A549 (cell line): ENCODE results near the gene RAI14. TPM values are rescaled to one million over a fixed set of nuclear protein-coding genes. Genes with fewer than 3 reads are reported as not detected.

Experiments
- ATAC-seq, 2 experiments: fragments of 200-7000 bp in 1 of 2; fragments of >200 bp in 1 of 2; cut with Nextera tagmentation in 1 of 2; cut with Tn5 transposase in 1 of 2; 3 replicates each; pipeline versions ENCODE4 v1.8.0 to v1.9.1; 2018 to 2020; ENCODE audit warnings: mild to moderate bottlenecking in 1 of 2, moderate library complexity in 1 of 2
- CTCF ChIA-PET: fragments of 300-600 bp; sonication (Branson Sonifier 250); formaldehyde crosslinking; extraction: SDS; loops from one replicate; lab custom pipeline; 2021; ENCODE audit warnings: antibody characterized with exemption, inconsistent platforms; lab: Yijun Ruan, JAX
- POLR2A ChIA-PET: fragments of 350-600 bp; formaldehyde crosslinking; extraction: SDS; loops from one replicate; lab custom pipeline; 2021; ENCODE audit warnings: antibody characterized with exemption, inconsistent platforms; lab: Yijun Ruan, JAX
- DNase-seq, 2 experiments: peaks; one replicate each; pipeline versions ENCODE4 v3.0.0 to v3.0.0-alpha.2; 2011 to 2016; ENCODE audit warnings: low read depth in 1 of 2, low spot score in 1 of 2
- FAIRE-seq: peaks from 2 replicates; lab custom pipeline; 2011; peaks lifted over from hg19 to GRCh38; lab: Jason Lieb, UNC
- H3K27ac ChIP-seq, 2 experiments: fragments of >200 bp; sonication (Bioruptor Twin); formaldehyde crosslinking; 3 replicates each; pipeline ENCODE4 v1.5.1; 2016 to 2017
- H3K4me1 ChIP-seq: fragments of >200 bp; sonication (Bioruptor Twin); formaldehyde crosslinking; 3 replicates; pipeline ENCODE4 v1.6.1; 2016
- H3K4me2 ChIP-seq: fragments of >200 bp; sonication (Bioruptor Twin); formaldehyde crosslinking; 3 replicates; pipeline ENCODE4 v1.6.1; 2016
- H3K4me3 ChIP-seq: fragments of >200 bp; sonication (Bioruptor Twin); formaldehyde crosslinking; 3 replicates; pipeline ENCODE4 v1.5.1; 2016
- H3K9me3 ChIP-seq: fragments of >200 bp; sonication (Bioruptor Twin); formaldehyde crosslinking; 3 replicates; pipeline ENCODE4 v1.6.1; 2016
- ATOH8 ChIP-seq: fragments of 250-450 bp; sonication (Bioruptor Pico); IDR thresholded peaks from 2 replicates; pipeline ENCODE4 v1.5.0; 2020; ENCODE audit warnings: low read depth, mild to moderate bottlenecking, moderate library complexity
- E2F6 ChIP-seq: IDR thresholded peaks from 2 replicates; pipeline ENCODE4 v1.6.1; 2012; ENCODE audit warnings: low read depth, borderline replicate concordance
- EHF ChIP-seq: fragments of 250-450 bp; sonication (Bioruptor Pico); IDR thresholded peaks from 2 replicates; pipeline ENCODE4 v1.5.0; 2020; ENCODE audit warnings: mild to moderate bottlenecking
- ELK1 ChIP-seq: fragments of 150-350 bp; IDR thresholded peaks from 2 replicates; pipeline ENCODE4 v1.6.1; 2014; ENCODE audit warnings: low read depth, mild to moderate bottlenecking, low read length
- FOSL2 ChIP-seq, 2 experiments: fragments of 450-650 bp in 1 of 2; fragments of >200 bp in 1 of 2; sonication (Bioruptor Twin) in 1 of 2; formaldehyde crosslinking; IDR thresholded peaks; 2 replicates each; pipeline versions ENCODE4 v1.5.0 to v1.6.1; 2016 to 2020; ENCODE audit warnings: mild to moderate bottlenecking in 1 of 2, moderate library complexity in 1 of 2
- GATA3 ChIP-seq: IDR thresholded peaks from 2 replicates; pipeline ENCODE4 v1.6.1; 2012; ENCODE audit warnings: borderline replicate concordance
- HEYL ChIP-seq: fragments of 250-450 bp; sonication (Bioruptor Pico); IDR thresholded peaks from 2 replicates; pipeline ENCODE4 v1.8.0; 2021; ENCODE audit warnings: mild to moderate bottlenecking, moderate library complexity
- HMGXB4 ChIP-seq: fragments of 250-450 bp; sonication (Bioruptor Pico); IDR thresholded peaks from 2 replicates; pipeline ENCODE4 v1.5.0; 2021; ENCODE audit warnings: mild to moderate bottlenecking, moderate library complexity, borderline replicate concordance
- HOXB5 ChIP-seq: fragments of 250-450 bp; sonication (Bioruptor Pico); IDR thresholded peaks from 2 replicates; pipeline ENCODE4 v1.5.0; 2020; ENCODE audit warnings: mild to moderate bottlenecking, moderate library complexity
- JUNB ChIP-seq: fragments of >200 bp; sonication (Bioruptor Twin); formaldehyde crosslinking; IDR thresholded peaks from 2 replicates; pipeline ENCODE4 v1.6.1; 2016
- KDM5A ChIP-seq: fragments of 200-600 bp; sonication (generic); IDR thresholded peaks from 2 replicates; pipeline ENCODE4 v1.6.1; 2016; ENCODE audit warnings: antibody characterized with exemption, mild to moderate bottlenecking
- NFE2L2 ChIP-seq: fragments of 150-350 bp; conservative IDR thresholded peaks from 2 replicates; pipeline ENCODE4 v1.6.1; 2014; ENCODE audit warnings: low read length
- NPAS2 ChIP-seq: fragments of 250-450 bp; sonication (Bioruptor Pico); IDR thresholded peaks from 2 replicates; pipeline ENCODE4 v1.8.0; 2022; ENCODE audit warnings: mild to moderate bottlenecking, moderate library complexity, borderline replicate concordance
- POLR2A ChIP-seq: IDR thresholded peaks from 2 replicates; pipeline ENCODE4 v1.6.1; 2012; ENCODE audit warnings: mild to moderate bottlenecking, low read length
- POLR2AphosphoS2 ChIP-seq: conservative IDR thresholded peaks from 2 replicates; pipeline ENCODE4 v1.6.1; 2012; ENCODE audit warnings: low read length, improper control_type of control experiment, inconsistent platforms
- RAD21 ChIP-seq, 2 experiments: fragments of >200 bp in 1 of 2; sonication (Bioruptor Twin) in 1 of 2; formaldehyde crosslinking in 1 of 2; IDR thresholded peaks in 1 of 2; conservative IDR thresholded peaks in 1 of 2; 2 replicates in 1 of 2; 3 replicates in 1 of 2; pipeline ENCODE4 v1.6.1; 2012 to 2018; ENCODE audit warnings: inconsistent platforms in 1 of 2
- RARB ChIP-seq: fragments of 250-450 bp; sonication (Bioruptor Pico); IDR thresholded peaks from 2 replicates; pipeline ENCODE4 v1.8.0; 2021; ENCODE audit warnings: mild to moderate bottlenecking, moderate library complexity
- SMC3 ChIP-seq: fragments of >200 bp; sonication (Bioruptor Twin); formaldehyde crosslinking; IDR thresholded peaks from 3 replicates; pipeline ENCODE4 v1.6.1; 2018; ENCODE audit warnings: inconsistent platforms
- USF2 ChIP-seq: fragments of 450-650 bp; IDR thresholded peaks from 2 replicates; pipeline ENCODE4 v1.6.1; 2014; ENCODE audit warnings: antibody characterized with exemption
- ZFP36 ChIP-seq: fragments of 450-650 bp; IDR thresholded peaks from 2 replicates; pipeline ENCODE4 v1.6.1; 2014; ENCODE audit warnings: borderline replicate concordance; ENCODE audit not compliant: partially characterized antibody
- WGBS: methylation state at CpG from one replicate; pipeline ENCODE4 v1.1.6; 2017; ENCODE audit errors: missing lambda C conversion rate; 5-methylcytosine and 5-hydroxymethylcytosine counted together
- polyA plus RNA-seq, 4 experiments: library from polyadenylated mRNA; depleted of rRNA in 3 of 4; stranded (reverse); fragments of >200 nt; fragmentation: RNase III in 1 of 4; extraction: RNeasy Plus Mini Kit Qiagen cat#74134 plus additional on column Dnase treatment in 1 of 4; gene quantifications; 2 replicates in 3 of 4; 3 replicates in 1 of 4; pipeline ENCODE4 v1.2.3, GENCODE V29; 2011 to 2017

RAI14 gene
- polyA plus RNA-seq, 2 of the 4 experiments (the other 2 are of a cell fraction): 71.9 to 97.7 TPM

- ATAC-seq (no peak), DNase-seq (no peak), FAIRE-seq (no peak)
- Histone ChIP-seq H3K4me3 (no peak overlapping the region), H3K27ac (0 out of 6 replicates have a peak overlapping the region, but pooled peaks of 1 of the 2 experiments have one; percentile 15), H3K4me2 (no peak overlapping the region), H3K4me1 (peaks cover 43% of the 10 kb centered on the region), H3K9me3 (no peaks in the 10 kb centered on the region)
- CTCF ChIA-PET: interaction anchor here (0.6 to 2.2 kb wide), 4 partner anchors 16 to 210 kb away, joined by 3 to 10 read pairs (median 3); no protein-coding TSS in a partner anchor
- POLR2A ChIA-PET: interaction anchor here (1.3 kb wide), 1 partner anchor 47 kb away, joined by 3 read pairs; no protein-coding TSS in a partner anchor
- no peak for TF ChIP-seq JUNB
- TF ChIP-seq NFE2L2: no peak
- no peak for TF ChIP-seq EHF (CRISPR knock-in tag)
- no peak for TF ChIP-seq HEYL (CRISPR knock-in tag)
- no peak for TF ChIP-seq ELK1
- TF ChIP-seq GATA3: no peak
- 97% methylated on average over 3 of the region's 3 CpGs for WGBS
These were observed 78.2 kb downstream of the RAI14 start for GRCh38 chr5:34734326-34734725.

- no peak overlapping the region for H3K4me3 ChIP-seq
- no peak for TF ChIP-seq POLR2A
- no peak for TF ChIP-seq NPAS2
- TF ChIP-seq POLR2AphosphoS2: no peak
- TF ChIP-seq USF2: no peak
- TF ChIP-seq ZFP36: no peak
- no peak for TF ChIP-seq HOXB5 (CRISPR knock-in tag)
- ChIA-PET CTCF (interaction anchor here (0.9 to 2.2 kb wide), 7 partner anchors 14 to 213 kb away, joined by 3 to 10 read pairs (median 3); no protein-coding TSS in a partner anchor), POLR2A (interaction anchor here (1.3 kb wide), 1 partner anchor 49 kb away, joined by 3 read pairs; no protein-coding TSS in a partner anchor)
- H3K4me1 ChIP-seq: peaks cover 43% of the 10 kb centered on the region
- H3K9me3 ChIP-seq: no peaks in the 10 kb centered on the region
- peak overlapping the region in 1 of 2 experiments; percentile 52; a peak in 3 of 6 replicates for H3K27ac ChIP-seq
- no peak for ATAC-seq
- 89% methylated on average over 19 of the region's 19 CpGs for WGBS
- H3K4me2 ChIP-seq: no peak overlapping the region; the same call in 2 of the 3 replicates
- no peak for FAIRE-seq
- no peak for DNase-seq
These were observed 79.6 kb downstream of the RAI14 start for GRCh38 chr5:34735491-34736426.

- FAIRE-seq (no peak), DNase-seq (peak in 1 of 2 experiments; percentile 45), ATAC-seq (peak; percentile 52 to 64; a peak in 4 of 6 replicates)
- Histone ChIP-seq H3K4me2 (peak overlapping the region; percentile 3; the same call in 1 of the 3 replicates), H3K4me3 (no peak overlapping the region), H3K27ac (peak overlapping the region in 1 of 2 experiments; percentile 52; a peak in 3 of 6 replicates), H3K4me1 (peaks cover 43% of the 10 kb centered on the region), H3K9me3 (no peaks in the 10 kb centered on the region)
- 52% methylated on average over 3 of the region's 3 CpGs for WGBS
- POLR2A ChIA-PET: no interaction called here
- CTCF ChIA-PET: interaction anchor here (0.9 to 2.8 kb wide), 6 partner anchors 14 to 214 kb away, joined by 3 to 10 read pairs (median 3); no protein-coding TSS in a partner anchor
- TF ChIP-seq ATOH8 (CRISPR knock-in tag): no peak
- no peak for TF ChIP-seq RARB (CRISPR knock-in tag)
- no peak for TF ChIP-seq RAD21 (conservative IDR thresholded peaks at IDR 0.05 in 1 of 2, IDR thresholded peaks at IDR 0.05 in 1 of 2)
- no peak for TF ChIP-seq HMGXB4 (CRISPR knock-in tag)
- no peak for TF ChIP-seq E2F6
- no peak for TF ChIP-seq KDM5A
- TF ChIP-seq USF2: no peak
- no peak for TF ChIP-seq SMC3
- TF ChIP-seq ELK1: no peak
- no peak for TF ChIP-seq EHF (CRISPR knock-in tag)
- TF ChIP-seq FOSL2 (IDR thresholded peaks at IDR 0.05): no peak
- no peak for TF ChIP-seq FOSL2 (CRISPR knock-in tag; IDR thresholded peaks at IDR 0.05)
These were observed 80.5 kb downstream of the RAI14 start for GRCh38 chr5:34736445-34737115.
